Epithelial cell of esophagus (primary cell): ENCODE results near the gene POU4F1.

Experiments
- DNase-seq: peaks from one replicate; pipeline ENCODE4 v3.0.0; 2010; ENCODE audit warnings: low read depth
- H3K4me3 ChIP-seq: 2 replicates; pipeline ENCODE4 v1.5.1; 2011; ENCODE audit warnings: mild to moderate bottlenecking, low read length, control low read depth
- TF ChIP-seq, protein P1 (sequence below): IDR thresholded peaks from 2 replicates; pipeline ENCODE4 v1.5.1; 2011; ENCODE audit warnings: low read depth, mild to moderate bottlenecking, low read length, control low read depth, inconsistent platforms; ENCODE audit not compliant: insufficient read depth; ENCODE audit errors: missing control alignments

Gene POU4F1

GRCh38 chr13:78589206-78589605 lies 14.1 kb downstream of the POU4F1 start:
- DNase-seq: peak; percentile 57
- no peak overlapping the region for H3K4me3 ChIP-seq
- TF ChIP-seq, protein P1, sequence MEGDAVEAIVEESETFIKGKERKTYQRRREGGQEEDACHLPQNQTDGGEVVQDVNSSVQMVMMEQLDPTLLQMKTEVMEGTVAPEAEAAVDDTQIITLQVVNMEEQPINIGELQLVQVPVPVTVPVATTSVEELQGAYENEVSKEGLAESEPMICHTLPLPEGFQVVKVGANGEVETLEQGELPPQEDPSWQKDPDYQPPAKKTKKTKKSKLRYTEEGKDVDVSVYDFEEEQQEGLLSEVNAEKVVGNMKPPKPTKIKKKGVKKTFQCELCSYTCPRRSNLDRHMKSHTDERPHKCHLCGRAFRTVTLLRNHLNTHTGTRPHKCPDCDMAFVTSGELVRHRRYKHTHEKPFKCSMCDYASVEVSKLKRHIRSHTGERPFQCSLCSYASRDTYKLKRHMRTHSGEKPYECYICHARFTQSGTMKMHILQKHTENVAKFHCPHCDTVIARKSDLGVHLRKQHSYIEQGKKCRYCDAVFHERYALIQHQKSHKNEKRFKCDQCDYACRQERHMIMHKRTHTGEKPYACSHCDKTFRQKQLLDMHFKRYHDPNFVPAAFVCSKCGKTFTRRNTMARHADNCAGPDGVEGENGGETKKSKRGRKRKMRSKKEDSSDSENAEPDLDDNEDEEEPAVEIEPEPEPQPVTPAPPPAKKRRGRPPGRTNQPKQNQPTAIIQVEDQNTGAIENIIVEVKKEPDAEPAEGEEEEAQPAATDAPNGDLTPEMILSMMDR: no peak

DNA sequence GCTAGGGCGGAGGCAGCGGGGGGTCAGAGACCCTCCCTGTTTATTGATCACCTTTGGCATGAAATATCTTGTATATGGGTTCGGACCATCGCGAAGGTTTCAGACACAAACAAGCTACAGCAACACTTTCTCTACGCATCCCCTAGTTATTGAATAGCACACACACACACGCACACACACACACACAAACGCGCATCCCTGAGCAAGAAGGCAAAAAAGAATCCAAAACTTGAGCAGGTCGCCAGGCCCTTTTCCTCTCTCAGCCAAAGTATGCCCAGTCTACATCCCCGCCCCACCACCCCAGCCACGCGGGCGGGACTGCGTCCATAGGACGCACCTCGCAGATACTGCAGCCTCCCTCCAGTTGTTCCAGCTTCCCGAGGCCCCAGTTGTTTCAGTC lies 16.0 kb downstream of the POU4F1 start:
- no peak overlapping the region for H3K4me3 ChIP-seq
- TF ChIP-seq, protein P1: no peak
- no peak for DNase-seq

DNA sequence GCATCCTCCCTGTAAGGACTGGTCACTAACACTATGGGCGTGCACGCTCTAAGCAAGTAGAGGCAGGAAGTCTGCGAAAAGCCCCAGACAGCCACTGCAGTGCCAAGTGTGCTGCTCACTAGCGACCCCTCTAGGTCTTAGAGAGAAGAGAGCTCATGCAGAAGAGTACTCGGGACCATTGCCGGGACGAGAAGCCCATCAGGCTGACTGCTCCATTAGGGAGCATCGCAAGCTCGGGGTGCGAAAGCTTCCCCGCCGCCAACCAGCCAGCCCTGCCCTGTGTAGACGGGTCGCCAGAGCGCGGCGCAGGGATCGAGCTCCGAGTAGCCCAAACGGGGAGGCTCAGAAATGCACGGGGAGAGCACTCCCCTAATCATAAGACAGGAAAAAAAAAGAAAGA lies 16.6 kb downstream of the POU4F1 start:
- no peak overlapping the region for H3K4me3 ChIP-seq
- DNase-seq: no peak

GRCh38 chr13:78576261-78576660 lies 27.1 kb downstream of the POU4F1 start:
- H3K4me3 ChIP-seq: no peak overlapping the region
- TF ChIP-seq, protein P1: no peak
- DNase-seq: peak; percentile 27

More for the DNA sequence above, 16.6 kb downstream of the POU4F1 start:
- TF ChIP-seq, protein P1: no peak

DNA sequence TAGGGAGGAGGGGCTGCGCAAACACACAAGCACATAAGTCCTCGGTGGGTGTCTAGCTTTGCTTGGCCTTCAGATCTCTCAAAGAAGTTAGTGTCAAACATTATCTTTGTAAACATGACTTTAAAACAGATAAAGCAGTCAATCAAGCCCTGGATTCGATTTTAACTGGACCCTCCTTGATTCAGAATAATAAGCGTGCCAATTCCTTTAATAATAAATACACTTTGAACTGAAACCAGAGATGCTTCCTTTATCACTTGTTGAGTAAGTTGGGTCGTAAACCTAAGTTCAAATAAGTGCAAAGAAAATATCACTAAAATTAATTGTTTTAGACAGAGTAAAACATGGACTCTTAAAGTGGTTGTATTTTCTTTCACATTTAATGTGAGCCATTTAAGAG lies 30.9 kb downstream of the POU4F1 start:
- DNase-seq: no peak
- TF ChIP-seq, protein P1: no peak

DNA sequence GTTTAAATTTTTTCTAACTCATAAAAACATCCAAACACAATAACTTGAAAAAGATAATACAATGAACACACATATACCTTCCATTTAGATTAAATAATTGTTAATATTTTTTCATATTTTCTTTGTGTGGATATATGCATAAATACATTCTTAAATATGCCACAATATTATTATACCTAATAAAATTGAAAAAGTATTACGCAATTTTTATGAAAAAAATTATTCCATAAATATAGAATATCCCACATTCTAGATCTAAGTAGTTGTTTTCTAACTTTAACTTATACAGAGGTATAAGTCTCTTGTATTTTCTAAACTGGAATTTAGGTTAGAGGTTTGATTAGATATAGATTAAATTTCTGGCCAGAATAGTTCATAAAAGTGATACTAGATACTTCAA lies 34.3 kb downstream of the POU4F1 start:
- no peak overlapping the region for H3K4me3 ChIP-seq
- DNase-seq: no peak
- TF ChIP-seq, protein P1: no peak

More for the DNA sequence above, 30.9 kb downstream of the POU4F1 start:
- no peak overlapping the region for H3K4me3 ChIP-seq

DNA sequence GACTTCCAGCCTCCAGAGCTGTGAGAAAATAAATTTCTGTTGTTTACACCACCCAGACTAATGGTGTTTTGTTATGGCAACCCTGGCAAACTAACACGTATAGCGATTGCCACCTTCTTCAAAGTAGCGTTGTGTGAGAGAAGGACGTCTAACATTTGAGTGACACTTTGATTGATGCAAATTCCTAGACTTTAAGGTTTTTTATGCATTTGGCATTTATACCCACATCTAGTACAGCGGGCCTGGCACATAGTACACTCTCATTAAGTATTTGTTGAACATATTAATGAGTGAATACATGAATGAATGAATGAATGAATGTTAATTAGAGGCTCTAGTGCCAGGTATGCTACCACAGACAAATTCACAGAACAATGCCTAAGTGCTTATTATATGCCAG lies 36.7 kb downstream of the POU4F1 start:
- TF ChIP-seq, protein P1: no peak
- no peak overlapping the region for H3K4me3 ChIP-seq
- DNase-seq: no peak
